ENCODE results near the gene ZNF763. TPM values are rescaled to one million over a fixed set of nuclear protein-coding genes. Genes with fewer than 3 reads are reported as not detected.
"Not testable (repeated sequence)": the region's sequence is repeated elsewhere in the genome, so short reads cannot be mapped to it uniquely, and the experiment has no call there.

The ZNF763 gene
- polyA plus RNA-seq (ENCODE audit: insufficient read length in 10 of 10) = 1 to 10 TPM; 1.0 to 2.4 (median 1.8) TPM
- long read RNA-seq, donor 1 = 0 reads
- long read RNA-seq, donor 2 = 0 reads
- long read RNA-seq, donor 3 = 0 reads
- long read RNA-seq, donor 4 = 0 reads
- long read RNA-seq, donor 5 = 0 reads
- long read RNA-seq, donor 6 = 0 reads
- long read RNA-seq, donor 7 = 0 reads
- long read RNA-seq, donor 8 = 0 reads
- long read RNA-seq, donor 9 = 0 reads

DNA sequence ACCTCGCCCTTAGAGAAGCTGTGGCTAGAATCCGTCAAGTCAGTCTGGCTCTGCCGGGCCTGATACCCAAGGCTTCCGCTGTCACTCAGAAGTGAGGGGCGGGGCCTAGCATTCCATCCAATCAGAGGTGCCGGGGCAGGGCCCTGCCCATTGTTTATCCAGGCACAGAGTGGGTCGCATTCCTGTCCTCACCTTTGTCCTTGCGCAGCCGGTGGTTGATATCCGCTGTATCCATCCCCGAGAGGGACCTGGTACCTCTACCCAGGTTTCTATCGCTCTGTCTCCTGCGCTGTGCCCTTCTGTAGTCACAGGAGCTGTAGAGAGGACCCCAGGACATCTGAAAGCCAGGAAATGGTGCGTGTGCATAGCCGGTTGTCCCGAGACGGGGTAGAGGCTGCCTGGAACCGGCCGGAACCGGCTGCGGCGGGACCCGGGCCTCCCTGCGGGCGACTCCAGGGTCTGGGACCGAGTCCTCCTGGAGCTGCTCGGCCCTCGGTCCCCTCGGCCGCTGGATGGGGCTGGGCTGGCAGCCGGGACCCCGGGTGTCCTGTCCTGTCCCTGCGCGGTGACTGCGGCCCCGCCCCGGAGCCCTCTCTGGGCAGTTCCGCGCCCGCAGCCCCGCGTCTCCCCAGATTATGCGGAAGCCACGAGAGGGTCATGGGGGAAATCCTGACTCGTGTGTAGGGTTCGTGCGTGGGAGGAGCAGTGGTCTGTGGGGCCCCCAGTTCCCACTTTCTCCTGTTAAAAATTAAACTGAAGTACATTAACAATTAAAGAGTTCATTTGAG, at the start of gene ZNF763:
Gene ZNF763, plus strand, starts transcription at position 183 of the 788 bp plus-strand sequence. Its CDS starts 169 bp downstream, at position 352.
- peak; percentile 85 to 96 (median 88) for DNase-seq

- DNase-seq = no peak
These were observed 42.9 kb upstream of the ZNF763 start for GRCh38 chr19:11921852-11922495.

GRCh38 chr19:11924886-11925650, 39.8 kb upstream of the ZNF763 start, which contains the start of gene ZNF700:
Gene ZNF700 (plus strand): TSS chr19:11925107. CDS start chr19:11925211, 104 bp downstream.
- peak; percentile 94 to 98 (median 95) for DNase-seq

GRCh38 chr19:11925651-11926187, 39.1 kb upstream of the ZNF763 start:
- DNase-seq = not testable (repeated sequence)

GRCh38 chr19:11927227-11927626, 37.6 kb upstream of the ZNF763 start:
- no peak for DNase-seq

GRCh38 chr19:11931051-11931450, 33.8 kb upstream of the ZNF763 start:
- DNase-seq = no peak

- DNase-seq = no peak
These were observed 33.3 kb upstream of the ZNF763 start for GRCh38 chr19:11931513-11931912.

GRCh38 chr19:11935829-11936228, 29.0 kb upstream of the ZNF763 start:
- DNase-seq = not testable (repeated sequence)

DNA sequence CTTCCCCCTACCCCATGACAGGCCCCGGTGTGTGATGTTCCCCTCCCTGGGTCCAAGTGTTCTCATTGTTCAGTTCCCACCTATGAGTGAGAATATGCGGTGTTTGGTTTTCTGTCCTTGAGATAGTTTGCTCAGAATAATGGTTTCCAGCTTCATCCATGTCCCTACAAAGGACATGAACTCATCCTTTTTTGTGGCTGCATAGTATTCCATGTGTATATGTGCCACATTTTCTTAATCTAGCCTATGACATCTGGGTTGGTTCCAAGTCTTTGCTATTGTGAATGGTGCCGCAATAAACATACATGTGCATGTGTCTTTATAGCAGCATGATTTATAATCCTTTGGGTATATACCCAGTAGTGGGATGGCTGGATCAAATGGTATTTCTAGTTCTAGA, 26.5 kb upstream of the ZNF763 start:
- DNase-seq = not testable (repeated sequence)

DNA sequence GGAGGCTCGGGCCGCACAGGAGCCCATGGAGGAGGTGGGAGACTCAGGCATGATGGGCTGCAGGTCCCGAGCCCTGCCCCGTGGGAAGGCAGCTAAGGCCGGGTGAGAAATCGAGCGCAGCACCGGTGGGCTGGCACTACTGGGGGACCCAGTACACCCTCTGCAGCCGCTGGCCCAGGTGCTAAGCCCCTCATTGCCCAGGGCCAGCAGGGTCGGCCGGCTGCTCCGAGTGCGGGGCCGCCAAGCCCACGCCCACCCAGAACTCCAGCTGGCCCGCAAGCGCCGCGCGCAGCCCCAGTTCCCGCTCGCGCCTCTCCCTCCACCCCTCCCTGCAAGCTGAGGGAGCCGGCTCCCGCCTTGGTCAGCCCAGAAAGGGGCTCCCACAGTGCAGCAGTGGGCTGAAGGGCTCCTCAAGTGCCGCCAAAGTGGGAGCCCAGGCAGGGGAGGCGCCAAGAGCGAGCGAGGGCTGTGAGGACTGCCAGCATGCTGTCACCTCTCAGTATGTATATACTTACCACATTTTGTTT, 23.4 kb upstream of the ZNF763 start:
- not testable (repeated sequence) for DNase-seq

DNA sequence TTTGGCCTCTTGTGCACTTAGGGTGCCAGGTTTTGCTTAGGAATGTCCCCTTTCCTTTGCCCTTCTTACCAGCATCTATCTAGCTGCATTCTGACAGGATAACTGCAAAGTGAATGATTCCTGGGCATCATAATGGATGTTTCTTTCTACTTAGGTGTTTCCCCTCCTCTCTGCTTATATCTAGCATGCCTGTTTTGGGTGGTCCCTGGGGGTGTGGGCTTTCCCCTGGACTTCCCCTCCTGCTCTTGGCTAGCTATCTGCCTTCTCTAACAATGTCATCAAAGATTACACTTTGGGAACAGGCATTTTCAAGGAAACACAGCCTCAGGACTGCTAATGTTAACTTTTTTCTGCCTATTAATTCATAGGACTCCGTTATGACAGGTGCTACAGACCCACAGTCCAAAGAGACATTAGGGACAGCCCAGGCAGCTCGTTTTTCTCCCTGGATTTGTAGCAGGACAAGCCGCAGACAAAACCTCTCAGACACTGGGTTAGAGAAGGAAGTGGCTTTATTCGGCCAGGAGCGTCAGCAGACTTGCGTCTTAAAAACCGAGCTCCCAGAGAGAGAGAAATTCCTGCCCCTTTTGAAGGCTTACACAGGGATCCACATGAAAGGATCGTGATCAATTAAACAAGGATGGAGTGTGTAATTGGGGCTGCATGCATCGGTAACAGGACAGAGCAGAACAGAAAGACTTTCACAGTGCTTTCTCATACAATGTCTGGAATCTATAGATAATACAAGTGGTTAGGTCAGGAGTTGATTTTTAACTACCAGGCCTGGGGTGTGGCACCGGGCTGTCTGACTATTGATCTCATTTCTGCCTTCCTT, 22.6 kb upstream of the ZNF763 start:
- DNase-seq = no peak

DNA sequence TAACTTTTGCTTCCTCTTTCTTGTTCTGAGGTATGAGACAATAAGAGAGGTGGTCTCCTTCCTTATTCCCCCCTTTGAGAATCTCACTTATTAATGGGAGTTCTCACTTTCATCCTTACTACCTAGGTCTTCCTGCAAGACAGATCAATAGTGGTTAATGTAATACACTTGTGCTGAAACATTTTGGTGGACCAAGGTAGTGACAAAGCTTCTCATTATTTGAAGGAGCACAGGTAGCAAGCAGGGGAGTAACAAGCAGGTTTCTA, 22.1 kb upstream of the ZNF763 start:
- no peak for DNase-seq

DNA sequence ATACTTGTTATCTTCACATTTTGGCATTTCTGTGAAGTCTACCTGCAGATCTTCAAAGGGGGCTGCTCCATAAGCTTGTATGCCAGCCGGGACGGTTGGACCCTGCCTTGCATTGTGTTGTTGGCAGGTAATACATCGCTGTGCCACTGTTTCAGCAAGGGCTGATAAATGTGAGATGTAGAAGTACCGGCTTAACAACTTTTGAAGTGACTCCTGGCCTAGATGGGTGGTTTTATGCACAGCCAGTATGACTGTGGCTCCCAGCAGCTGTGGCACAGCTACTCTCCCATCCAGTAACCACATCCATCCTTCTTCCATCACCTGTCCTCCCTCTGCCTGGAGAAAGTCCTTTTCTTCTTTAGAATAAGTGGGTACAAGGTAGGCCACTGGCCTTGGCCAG, 20.2 kb upstream of the ZNF763 start:
- no peak for DNase-seq

GRCh38 chr19:11948646-11949045, 16.2 kb upstream of the ZNF763 start:
- DNase-seq = no peak

DNA sequence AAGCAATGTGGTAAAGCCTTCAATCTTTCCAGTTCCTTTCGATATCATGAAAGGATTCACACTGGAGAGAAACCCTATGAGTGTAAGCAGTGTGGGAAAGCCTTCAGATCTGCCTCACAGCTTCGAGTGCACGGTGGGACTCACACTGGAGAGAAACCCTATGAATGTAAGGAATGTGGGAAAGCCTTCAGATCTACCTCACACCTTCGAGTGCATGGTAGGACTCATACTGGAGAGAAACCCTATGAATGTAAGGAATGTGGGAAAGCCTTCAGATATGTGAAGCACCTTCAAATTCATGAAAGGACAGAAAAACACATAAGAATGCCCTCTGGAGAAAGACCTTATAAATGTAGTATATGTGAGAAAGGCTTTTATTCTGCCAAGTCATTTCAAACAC, 15.6 kb upstream of the ZNF763 start:
- DNase-seq = no peak

GRCh38 chr19:11949614-11950080, 15.2 kb upstream of the ZNF763 start:
- DNase-seq = not testable (repeated sequence)

GRCh38 chr19:11950312-11950711, 14.5 kb upstream of the ZNF763 start:
- no peak for DNase-seq

GRCh38 chr19:11963566-11964355, 1.1 kb upstream of the ZNF763 start:
- peak; percentile 80 to 95 (median 91) for DNase-seq

- DNase-seq = no peak
These were observed 363 bp upstream of the ZNF763 start for GRCh38 chr19:11964496-11964857.

DNA sequence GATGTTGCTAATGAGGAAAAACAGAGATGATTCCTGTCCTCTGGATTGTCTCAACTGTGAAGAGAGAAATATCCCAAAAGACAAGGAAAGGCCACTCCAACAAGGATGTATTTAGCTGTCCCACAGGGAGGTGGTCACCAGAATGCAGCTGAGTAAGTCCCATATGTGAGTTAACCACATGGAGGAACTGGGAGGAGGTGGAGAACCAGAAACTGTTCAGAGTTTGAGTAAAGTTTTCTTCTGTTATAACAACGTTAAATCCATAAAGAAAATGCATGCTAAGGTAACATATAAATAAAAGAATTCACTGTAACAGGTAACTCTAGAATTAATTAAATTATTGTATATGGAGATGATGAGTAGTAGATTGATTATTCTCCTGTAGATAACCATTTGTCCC, 5.3 kb downstream of the ZNF763 start:
- no peak for DNase-seq
